Measurements from ENCODE around the gene WFS1. TPM values are rescaled to one million over a fixed set of nuclear protein-coding genes. Genes with fewer than 3 reads are reported as not detected.
A peak's percentile ranks its signal among the peaks of the same experiment; 100 is the strongest.

The WFS1 gene
- total and polyA plus RNA-seq, 8 donors = 10.2 to 28.7 (median 14.6) TPM

- ATAC-seq (no peak), DNase-seq (peak in 1 of 6 donors; percentile 33), FAIRE-seq (no peak)
- WGBS, 2 donors = 77 to 86% methylated on average over 21 of the region's 21 CpGs
- H3K9me3 ChIP-seq = no peaks in the 10 kb centered on the region
- H3K4me3 ChIP-seq = no peak overlapping the region
- no peaks in the 10 kb centered on the region for H3K4me1 ChIP-seq
- H3K27me3 ChIP-seq = no peaks in the 10 kb centered on the region
- intact Hi-C loops (cut with DNase I) = no loop called here
- no peaks in the 10 kb centered on the region for H3K36me3 ChIP-seq
- H3K27ac ChIP-seq = no peak overlapping the region
- no peak for TF ChIP-seq CTCF (IDR thresholded peaks at IDR 0.05)
These were observed 38.6 kb upstream of the WFS1 start for GRCh38 chr4:6230827-6231662.

GRCh38 chr4:6231663-6232165, 37.9 kb upstream of the WFS1 start:
- FAIRE-seq = no peak
- Histone ChIP-seq H3K4me3 (no peak overlapping the region), H3K27ac (no peak overlapping the region), H3K36me3 (no peaks in the 10 kb centered on the region), H3K9me3 (no peaks in the 10 kb centered on the region), H3K27me3 (no peaks in the 10 kb centered on the region), H3K4me1 (no peaks in the 10 kb centered on the region)
- no peak for ATAC-seq
- TF ChIP-seq CTCF (IDR thresholded peaks at IDR 0.05) = no peak
- 71 to 72% methylated on average over 7 of the region's 7 CpGs for WGBS, 2 donors
- DNase-seq = no peak
- intact Hi-C loops (cut with DNase I) = no loop called here

GRCh38 chr4:6232836-6233785, 36.5 kb upstream of the WFS1 start:
- no peaks in the 10 kb centered on the region for H3K9me3 ChIP-seq
- no peak for TF ChIP-seq CTCF (IDR thresholded peaks at IDR 0.05)
- DNase-seq (peak in 1 of 6 donors; percentile 30), FAIRE-seq (no peak), ATAC-seq (no peak)
- no peak overlapping the region for H3K27ac ChIP-seq
- 67 to 75% methylated on average over 30 of the region's 30 CpGs for WGBS, 2 donors
- intact Hi-C loops (cut with DNase I) = no loop called here
- H3K4me3 ChIP-seq = no peak overlapping the region
- no peaks in the 10 kb centered on the region for H3K27me3 ChIP-seq
- H3K36me3 ChIP-seq = no peaks in the 10 kb centered on the region
- no peaks in the 10 kb centered on the region for H3K4me1 ChIP-seq

GRCh38 chr4:6233929-6234328, 35.7 kb upstream of the WFS1 start:
- Histone ChIP-seq H3K9me3 (no peaks in the 10 kb centered on the region), H3K4me1 (no peaks in the 10 kb centered on the region), H3K27me3 (no peaks in the 10 kb centered on the region), H3K27ac (no peak overlapping the region), H3K4me3 (no peak overlapping the region), H3K36me3 (no peaks in the 10 kb centered on the region)
- intact Hi-C loops (cut with DNase I) = no loop called here
- TF ChIP-seq CTCF (IDR thresholded peaks at IDR 0.05) = no peak
- WGBS, 2 donors = 68 to 78% methylated on average over 6 of the region's 6 CpGs
- FAIRE-seq (no peak), ATAC-seq (no peak), DNase-seq (no peak)

Measured in pancreas (tissue), 10 donors.